22Rv1 (cell line): Measurements from ENCODE around the gene WWOX.

Experiments
- CTCF ChIP-seq: fragments of 450-650 bp; IDR thresholded peaks from 2 replicates; pipeline ENCODE4 v1.5.1; 2017; ENCODE audit warnings: mild to moderate bottlenecking
- ZFX ChIP-seq: fragments of 450-650 bp; IDR thresholded peaks from 2 replicates; pipeline ENCODE4 v1.6.1; 2017; ENCODE audit warnings: antibody characterized with exemption, borderline replicate concordance

- no peak for TF ChIP-seq CTCF
- TF ChIP-seq ZFX = no peak
Measured at GRCh38 chr16:79101491-79101890, 1002.0 kb downstream of the WWOX start.
